Measurements from ENCODE around the gene FGR. TPM values are rescaled to one million over a fixed set of nuclear protein-coding genes. Genes with fewer than 3 reads are reported as not detected.

Gene FGR
- total RNA-seq, 4 donors from 2014 or later = 3.0 to 9.2 (median 5.9) TPM

DNA sequence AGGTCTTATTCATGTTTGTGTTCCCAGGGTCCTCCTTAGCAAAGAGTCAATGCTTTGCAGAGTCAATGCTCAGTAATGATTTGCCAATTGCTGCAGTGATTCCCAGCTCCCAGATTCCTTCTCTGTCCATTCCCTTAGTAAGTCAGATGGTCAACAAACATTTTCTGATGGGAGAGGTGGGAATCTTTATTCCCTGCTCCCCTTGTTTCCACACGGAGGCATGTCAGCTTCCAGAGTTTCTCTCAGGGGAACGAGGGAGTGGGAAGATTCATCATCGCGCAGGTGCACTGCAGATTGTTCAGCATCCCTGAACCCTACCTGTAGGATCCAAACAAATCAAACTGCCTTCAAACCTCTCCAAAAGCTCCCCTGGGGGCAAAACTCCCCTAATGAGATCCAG, 23.5 kb downstream of the FGR start:
- Histone ChIP-seq H3K4me3 (no peak overlapping the region), H3K9me3 (no peaks in the 10 kb centered on the region), H3K27ac (no peak overlapping the region), H3K36me3 (no peaks in the 10 kb centered on the region), H3K27me3 (no peaks in the 10 kb centered on the region), H3K4me1 (peaks cover 7% of the 10 kb centered on the region)
- TF ChIP-seq EP300 (IDR thresholded peaks at IDR 0.05) (no peak), POLR2A (IDR thresholded peaks at IDR 0.05) (no peak), POLR2AphosphoS5 (IDR thresholded peaks at IDR 0.05) (no peak)
- TF ChIP-seq, protein P1, sequence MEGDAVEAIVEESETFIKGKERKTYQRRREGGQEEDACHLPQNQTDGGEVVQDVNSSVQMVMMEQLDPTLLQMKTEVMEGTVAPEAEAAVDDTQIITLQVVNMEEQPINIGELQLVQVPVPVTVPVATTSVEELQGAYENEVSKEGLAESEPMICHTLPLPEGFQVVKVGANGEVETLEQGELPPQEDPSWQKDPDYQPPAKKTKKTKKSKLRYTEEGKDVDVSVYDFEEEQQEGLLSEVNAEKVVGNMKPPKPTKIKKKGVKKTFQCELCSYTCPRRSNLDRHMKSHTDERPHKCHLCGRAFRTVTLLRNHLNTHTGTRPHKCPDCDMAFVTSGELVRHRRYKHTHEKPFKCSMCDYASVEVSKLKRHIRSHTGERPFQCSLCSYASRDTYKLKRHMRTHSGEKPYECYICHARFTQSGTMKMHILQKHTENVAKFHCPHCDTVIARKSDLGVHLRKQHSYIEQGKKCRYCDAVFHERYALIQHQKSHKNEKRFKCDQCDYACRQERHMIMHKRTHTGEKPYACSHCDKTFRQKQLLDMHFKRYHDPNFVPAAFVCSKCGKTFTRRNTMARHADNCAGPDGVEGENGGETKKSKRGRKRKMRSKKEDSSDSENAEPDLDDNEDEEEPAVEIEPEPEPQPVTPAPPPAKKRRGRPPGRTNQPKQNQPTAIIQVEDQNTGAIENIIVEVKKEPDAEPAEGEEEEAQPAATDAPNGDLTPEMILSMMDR (IDR thresholded peaks at IDR 0.05) = no peak
- no peak for DNase-seq (ENCODE audit: low spot score in 2 of 2)
- 69% methylated on average over 4 of the region's 4 CpGs for WGBS

DNA sequence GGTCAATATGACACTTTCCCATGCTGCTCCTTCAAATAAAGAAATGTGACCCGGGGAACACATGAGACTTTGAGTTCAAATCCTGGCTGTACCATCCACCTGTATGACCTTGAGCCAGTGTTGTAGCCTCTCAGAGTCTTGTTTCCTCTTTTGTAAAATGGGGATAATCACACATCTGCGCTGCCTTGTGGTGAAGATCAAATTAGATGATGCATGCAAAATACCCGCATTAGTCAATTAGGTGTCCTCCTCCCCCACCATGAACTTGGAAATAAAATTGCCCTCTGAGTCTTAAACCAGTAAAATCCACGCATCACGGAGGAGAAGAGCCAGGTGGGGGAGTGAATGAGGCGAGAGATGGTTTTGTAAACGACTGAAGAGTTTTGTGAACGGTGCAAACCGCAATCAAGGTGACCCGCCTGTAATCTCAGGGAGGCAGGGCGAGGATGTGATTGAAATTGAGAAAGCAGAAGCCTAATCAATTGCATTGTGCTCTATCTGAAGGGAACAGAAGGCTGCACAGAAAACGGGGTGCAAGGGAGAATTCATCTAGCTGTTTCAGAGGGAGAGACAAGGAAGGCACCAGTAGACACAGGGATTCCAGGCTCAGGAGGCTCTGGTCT, 25.3 kb downstream of the FGR start:
- WGBS = 84% methylated on average over 12 of the region's 12 CpGs
- Histone ChIP-seq H3K4me3 (no peak overlapping the region), H3K27ac (no peak overlapping the region), H3K36me3 (no peaks in the 10 kb centered on the region), H3K27me3 (no peaks in the 10 kb centered on the region), H3K4me1 (peaks cover 16% of the 10 kb centered on the region), H3K9me3 (no peaks in the 10 kb centered on the region)
- TF ChIP-seq POLR2AphosphoS5 (IDR thresholded peaks at IDR 0.05) (no peak), EP300 (IDR thresholded peaks at IDR 0.05) (no peak), POLR2A (IDR thresholded peaks at IDR 0.05) (no peak)
- TF ChIP-seq, protein P1 (IDR thresholded peaks at IDR 0.05) = no peak
- DNase-seq (ENCODE audit: low spot score in 2 of 2) = no peak

DNA sequence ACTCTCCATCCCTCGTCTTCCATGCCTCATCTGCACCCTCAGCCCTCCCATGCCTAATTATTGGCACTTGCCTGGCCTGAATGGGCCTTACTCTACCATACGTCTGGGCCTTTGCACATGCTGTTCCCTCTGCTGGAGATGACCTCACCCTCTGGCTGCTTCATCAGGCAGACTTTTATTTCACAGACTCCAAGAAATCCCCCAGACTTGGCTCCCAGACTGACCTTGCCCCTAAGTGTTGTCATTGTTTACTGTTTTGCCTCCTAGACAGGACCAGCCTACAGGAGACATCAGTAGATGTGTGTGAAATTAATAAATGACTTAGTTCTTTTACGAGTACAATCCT, 25.8 kb downstream of the FGR start:
- WGBS = 62% methylated on average over 3 of the region's 3 CpGs
- Histone ChIP-seq H3K4me1 (peaks cover 21% of the 10 kb centered on the region), H3K4me3 (no peak overlapping the region), H3K27me3 (no peaks in the 10 kb centered on the region), H3K9me3 (no peaks in the 10 kb centered on the region), H3K36me3 (no peaks in the 10 kb centered on the region), H3K27ac (no peak overlapping the region)
- TF ChIP-seq POLR2A (IDR thresholded peaks at IDR 0.05) (no peak), POLR2AphosphoS5 (IDR thresholded peaks at IDR 0.05) (no peak), EP300 (IDR thresholded peaks at IDR 0.05) (no peak)
- TF ChIP-seq, protein P1 (IDR thresholded peaks at IDR 0.05) = no peak
- no peak for DNase-seq (ENCODE audit: low spot score in 2 of 2)

DNA sequence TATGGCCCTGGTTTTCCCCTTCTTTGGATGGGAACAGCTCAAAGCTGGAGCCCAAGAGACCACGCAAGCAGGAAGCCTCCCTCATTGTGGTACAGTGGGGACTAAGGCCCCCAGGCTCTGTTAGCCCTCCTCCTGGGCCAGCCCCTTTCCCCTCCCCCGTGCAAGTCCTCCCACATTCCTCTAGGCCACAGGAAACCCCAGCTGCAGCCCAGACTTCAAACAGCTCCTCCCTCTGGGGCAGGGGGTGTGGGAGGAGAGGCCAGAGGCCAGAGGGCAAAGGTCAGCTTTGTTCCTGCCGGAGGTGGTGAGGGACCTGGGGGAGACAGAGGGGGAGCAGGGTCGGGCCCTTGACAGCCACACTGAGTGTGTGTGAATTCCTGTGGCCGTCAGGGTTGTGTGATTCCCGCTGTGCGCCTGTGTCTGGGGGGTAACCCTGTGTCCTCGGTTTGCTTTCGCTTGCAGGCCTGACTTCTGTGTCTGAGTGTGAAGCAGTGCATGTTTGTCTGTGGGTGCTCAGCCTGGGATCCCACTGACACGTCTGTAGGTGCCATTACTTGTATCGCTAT, 27.7 kb downstream of the FGR start:
- TF ChIP-seq, protein P1 (IDR thresholded peaks at IDR 0.05) = no peak
- TF ChIP-seq POLR2A (IDR thresholded peaks at IDR 0.05) (no peak), POLR2AphosphoS5 (IDR thresholded peaks at IDR 0.05) (no peak)
- H3K36me3 ChIP-seq = no peaks in the 10 kb centered on the region
- no peak overlapping the region for H3K4me3 ChIP-seq
- peaks cover 27% of the 10 kb centered on the region for H3K4me1 ChIP-seq
- no peaks in the 10 kb centered on the region for H3K27me3 ChIP-seq
- DNase-seq (ENCODE audit: low spot score in 2 of 2) = no peak
- no peaks in the 10 kb centered on the region for H3K9me3 ChIP-seq
- no peak overlapping the region for H3K27ac ChIP-seq
- WGBS = 80% methylated on average over 8 of the region's 11 CpGs

DNA sequence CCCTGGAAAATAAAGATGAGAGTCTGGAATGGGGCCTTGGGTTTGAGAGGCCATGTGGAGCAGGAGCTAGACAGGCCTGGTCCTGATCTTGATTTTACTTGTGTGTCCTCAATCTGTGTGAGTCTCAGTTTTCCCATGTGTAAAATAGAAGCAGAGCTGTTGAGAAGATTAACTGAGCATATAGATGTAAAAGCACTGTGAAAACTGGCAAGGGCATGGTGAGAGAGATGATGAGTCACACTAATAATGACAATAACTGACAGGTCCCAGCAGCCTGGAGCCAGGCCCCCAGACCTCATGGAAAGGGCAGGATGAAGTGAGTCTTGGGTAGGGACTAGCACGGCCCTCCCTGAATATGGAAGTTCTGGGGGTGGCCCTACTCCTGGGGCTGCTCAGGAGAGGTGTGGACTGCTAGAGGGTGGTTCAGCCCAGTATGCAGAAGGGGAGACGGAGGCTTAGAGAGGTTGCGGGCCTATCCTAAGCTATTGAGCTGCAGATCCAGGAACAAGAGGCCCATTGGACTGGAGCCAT, 28.2 kb downstream of the FGR start:
- Histone ChIP-seq H3K27ac (no peak overlapping the region), H3K4me3 (no peak overlapping the region), H3K4me1 (peaks cover 32% of the 10 kb centered on the region), H3K36me3 (no peaks in the 10 kb centered on the region), H3K27me3 (no peaks in the 10 kb centered on the region), H3K9me3 (no peaks in the 10 kb centered on the region)
- 69% methylated on average over 3 of the region's 3 CpGs for WGBS
- no peak for DNase-seq (ENCODE audit: low spot score in 2 of 2)
- TF ChIP-seq, protein P1 (IDR thresholded peaks at IDR 0.05) = no peak
- TF ChIP-seq POLR2AphosphoS5 (IDR thresholded peaks at IDR 0.05) (no peak), EP300 (IDR thresholded peaks at IDR 0.05) (no peak), POLR2A (IDR thresholded peaks at IDR 0.05) (no peak)
